Astrocyte of the hippocampus (primary cell): ENCODE results near the gene CRYL1.

Experiments used
- DNase-seq: peaks from one replicate; pipeline ENCODE4 v3.0.0; 2011; ENCODE audit warnings: low read depth, low spot score

CRYL1 gene

DNA sequence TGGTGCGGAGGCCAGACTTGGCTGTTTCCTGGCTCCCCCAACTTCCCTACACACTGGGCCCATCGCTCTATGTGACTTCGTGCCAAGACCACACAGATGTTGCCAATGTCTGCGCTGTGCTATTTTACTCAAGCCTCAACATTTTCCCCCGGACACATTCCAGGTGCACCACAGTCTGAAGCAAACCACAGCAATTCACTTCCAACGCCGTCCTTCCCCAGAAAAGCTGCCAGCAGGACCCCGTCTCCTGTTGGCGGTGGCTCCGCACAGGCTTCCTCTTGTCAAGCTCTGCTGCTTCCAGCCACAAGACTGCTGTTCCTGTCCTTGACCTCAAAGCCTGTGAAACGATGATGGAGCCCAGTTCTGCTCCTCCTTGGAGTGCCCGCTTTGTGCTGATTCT, 100.7 kb downstream of the CRYL1 start:
- peak; percentile 97 for DNase-seq

DNA sequence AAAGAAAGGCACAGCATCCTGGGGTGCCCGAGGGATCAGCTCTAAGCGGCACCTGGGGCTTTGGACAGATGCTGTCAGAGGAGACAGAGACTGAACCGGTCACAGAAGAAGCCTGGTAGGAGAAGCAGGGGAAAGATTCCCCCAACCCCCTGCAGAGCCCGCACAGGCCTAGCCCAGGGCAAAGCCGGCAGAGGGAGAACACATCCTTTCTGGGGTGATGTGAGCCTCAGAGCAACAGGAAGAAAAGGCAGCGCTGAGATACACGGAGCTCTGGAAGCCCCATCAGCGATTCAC, 101.2 kb downstream of the CRYL1 start:
- DNase-seq: no peak

DNA sequence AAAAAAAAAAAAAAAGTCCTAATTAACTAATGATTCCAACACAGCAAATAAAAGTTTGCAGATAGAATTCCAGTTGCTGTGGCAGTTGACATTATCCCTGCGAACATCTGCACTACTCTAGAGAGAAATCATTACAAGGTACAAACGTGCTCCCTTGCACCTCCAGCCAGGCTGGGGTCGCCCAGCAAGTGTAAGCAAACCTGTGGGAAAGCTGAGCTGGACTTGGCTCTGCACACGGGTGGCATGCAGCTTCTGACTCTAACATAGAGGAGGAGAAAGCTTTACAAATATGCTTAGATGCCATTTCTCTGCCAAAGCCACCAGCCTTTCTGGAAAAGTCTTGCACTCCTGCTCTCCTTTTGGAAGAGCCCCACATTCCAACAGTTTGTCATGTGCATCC, 103.3 kb downstream of the CRYL1 start:
- DNase-seq: no peak

DNA sequence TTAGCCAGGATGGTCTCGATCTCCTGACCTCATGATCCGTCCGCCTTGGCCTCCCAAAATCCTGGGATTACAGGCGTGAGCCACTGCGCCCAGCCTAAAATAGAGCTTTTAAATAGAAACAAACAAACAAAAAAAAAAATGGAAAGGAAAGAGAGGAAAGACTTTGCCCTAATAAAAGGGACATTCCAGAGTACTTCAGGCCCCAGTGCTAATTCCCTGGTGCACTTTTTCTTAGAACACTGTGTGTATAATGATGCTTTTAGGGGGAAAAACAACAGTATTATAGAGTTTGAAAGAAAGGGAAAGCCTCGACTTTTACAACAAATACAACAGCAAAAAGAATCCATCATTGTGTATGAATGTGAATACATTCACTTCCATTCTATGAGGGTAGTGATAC, 104.7 kb downstream of the CRYL1 start:
- no peak for DNase-seq

DNA sequence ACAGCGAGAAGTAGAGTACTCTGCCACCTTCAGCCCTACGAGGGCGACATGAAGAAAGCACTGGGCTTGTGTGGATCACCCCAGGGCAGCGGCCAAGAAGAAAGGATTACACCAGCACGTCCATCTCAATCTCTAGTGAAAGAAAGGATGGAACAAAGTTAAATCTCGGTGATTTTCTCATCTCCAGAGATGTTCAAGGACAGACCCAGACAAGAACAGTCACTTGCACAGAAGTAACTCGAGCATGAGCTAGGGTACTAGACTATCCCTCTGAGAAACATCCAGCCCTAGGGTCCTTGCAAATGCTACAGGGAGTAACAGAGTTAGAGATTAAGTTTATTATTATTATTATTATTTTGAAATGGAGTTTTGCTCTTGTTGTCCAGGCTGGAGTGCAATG, 106.7 kb downstream of the CRYL1 start:
- DNase-seq: no peak

DNA sequence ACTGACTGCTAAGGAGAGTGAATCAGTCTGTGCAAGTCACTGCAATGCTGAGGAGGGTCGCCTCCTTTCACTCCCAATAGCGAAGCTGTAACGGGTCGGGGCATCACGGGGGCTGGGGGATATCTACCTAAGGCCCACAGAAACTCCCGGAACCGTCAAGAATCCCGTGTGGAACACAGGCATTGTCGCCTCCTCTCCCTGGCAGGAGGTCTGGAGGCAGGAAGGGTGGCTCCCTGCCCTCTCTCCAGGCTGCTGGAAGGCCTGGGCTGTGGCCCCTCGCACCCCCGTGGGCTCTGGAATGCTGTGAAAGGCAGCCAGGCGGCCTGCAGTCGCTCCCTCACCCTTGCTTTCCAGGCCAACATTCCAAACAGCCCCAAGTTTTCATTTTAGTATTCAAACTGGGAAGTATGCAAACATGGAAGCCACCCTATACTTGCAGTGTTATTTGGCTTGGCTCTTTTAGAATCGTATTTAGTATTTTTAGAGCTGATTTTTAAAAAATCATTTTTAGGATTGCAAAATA, 109.4 kb downstream of the CRYL1 start:
- DNase-seq: peak; percentile 50

DNA sequence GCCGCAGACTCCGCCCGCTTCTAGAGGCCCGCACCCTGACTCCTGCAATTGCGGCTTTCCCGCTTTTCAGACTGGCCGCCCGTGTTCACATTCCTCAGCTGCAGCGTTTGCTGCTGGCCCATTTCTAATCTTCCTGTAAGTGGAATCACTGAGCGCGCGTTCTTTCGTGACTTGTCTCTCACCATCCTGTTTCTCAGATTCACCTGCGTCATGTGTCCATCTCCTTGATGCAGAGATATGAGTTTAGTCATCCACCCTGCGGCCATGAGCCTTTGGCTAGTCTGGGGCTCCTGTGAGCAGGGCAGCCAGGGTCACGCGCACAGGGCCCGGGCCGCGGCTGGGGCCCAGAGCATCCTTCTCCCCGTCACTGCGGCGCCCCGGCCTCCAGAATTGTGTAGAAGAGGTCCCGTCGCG, 110.0 kb downstream of the CRYL1 start:
- DNase-seq: no peak

DNA sequence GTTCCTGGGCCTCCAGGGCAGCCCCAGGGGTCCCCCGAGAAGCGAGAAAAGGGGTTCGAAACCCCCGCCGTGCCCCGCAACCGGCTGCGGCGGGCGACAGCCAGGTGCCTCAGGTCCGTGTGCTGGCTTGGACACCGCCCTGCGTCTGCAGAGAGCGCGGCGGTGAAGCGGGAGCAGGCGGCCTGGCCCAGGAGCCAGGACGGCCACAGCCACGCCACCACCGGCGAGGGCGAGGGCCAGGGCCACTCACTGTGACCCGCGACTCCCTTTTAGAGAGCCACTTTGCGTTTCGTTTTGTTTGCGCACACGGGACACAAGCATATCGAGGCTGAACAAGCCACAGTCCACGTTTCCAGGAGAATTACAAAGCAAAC, 110.4 kb downstream of the CRYL1 start:
- no peak for DNase-seq

DNA sequence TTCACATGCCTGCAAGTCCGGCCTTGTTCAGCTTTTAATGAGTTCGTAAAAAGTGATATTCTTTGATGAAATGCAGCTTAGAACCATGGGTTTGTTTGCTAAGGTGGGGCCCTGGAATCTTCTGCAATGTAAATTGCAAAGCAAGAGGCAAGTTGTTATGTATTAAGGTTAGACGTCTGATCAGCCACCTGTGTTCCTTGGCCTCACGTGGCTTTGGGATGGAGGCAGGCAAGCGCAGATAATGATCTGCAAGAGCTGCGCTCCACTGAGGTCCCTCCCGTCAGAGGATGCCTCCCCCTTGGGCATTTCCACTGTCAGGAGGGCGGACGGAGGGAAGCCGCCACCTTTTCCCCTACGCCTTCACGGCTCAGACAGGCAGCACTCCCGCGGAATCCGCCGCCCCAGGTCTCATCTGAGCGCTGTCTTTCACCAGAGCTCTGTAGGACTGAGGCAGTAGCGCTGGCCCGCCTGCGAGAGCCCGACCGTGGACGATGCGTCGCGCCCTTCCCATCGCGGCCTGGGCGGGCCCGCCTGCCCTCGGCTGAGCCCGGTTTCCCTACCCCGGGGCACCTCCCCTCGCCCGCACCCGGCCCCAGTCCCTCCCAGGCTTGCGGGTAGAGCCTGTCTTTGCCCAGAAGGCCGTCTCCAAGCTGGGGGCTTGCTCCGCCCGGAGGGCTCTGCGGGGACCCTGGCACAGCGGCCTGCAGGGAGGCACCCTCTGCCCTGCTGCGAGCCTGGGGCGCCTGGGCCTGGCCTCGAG, 110.9 kb downstream of the CRYL1 start:
- no peak for DNase-seq

DNA sequence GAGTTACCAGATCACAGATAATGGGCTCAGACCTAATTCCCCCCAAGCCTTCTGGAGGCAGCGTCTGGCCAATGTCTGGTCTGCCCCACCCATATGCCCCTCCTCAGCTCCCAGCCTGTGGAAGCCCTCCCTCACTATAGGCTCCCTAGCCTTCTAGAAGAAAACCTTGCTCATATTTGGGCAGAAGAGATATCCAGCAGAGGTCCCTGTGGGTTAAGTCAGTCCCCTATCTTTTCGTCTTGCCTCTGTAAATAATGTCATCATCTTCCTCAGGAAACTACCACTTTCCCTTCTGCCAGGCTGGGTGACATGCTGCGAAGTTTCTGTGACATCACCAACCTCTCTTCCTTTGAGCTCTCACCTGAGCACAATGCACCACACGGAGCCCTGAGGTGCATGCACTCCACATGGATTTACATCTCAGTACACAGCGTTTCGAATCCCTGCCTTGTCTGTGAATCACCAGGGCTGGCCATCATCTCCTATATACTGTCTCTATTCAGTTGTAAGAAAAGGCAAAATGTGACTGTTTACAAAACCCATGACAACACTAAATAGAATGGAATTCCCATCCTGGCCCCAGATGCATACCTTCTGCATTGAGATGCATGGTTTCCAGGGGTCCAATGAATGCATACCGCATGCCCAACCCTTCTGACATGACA, 112.8 kb downstream of the CRYL1 start:
- no peak for DNase-seq

DNA sequence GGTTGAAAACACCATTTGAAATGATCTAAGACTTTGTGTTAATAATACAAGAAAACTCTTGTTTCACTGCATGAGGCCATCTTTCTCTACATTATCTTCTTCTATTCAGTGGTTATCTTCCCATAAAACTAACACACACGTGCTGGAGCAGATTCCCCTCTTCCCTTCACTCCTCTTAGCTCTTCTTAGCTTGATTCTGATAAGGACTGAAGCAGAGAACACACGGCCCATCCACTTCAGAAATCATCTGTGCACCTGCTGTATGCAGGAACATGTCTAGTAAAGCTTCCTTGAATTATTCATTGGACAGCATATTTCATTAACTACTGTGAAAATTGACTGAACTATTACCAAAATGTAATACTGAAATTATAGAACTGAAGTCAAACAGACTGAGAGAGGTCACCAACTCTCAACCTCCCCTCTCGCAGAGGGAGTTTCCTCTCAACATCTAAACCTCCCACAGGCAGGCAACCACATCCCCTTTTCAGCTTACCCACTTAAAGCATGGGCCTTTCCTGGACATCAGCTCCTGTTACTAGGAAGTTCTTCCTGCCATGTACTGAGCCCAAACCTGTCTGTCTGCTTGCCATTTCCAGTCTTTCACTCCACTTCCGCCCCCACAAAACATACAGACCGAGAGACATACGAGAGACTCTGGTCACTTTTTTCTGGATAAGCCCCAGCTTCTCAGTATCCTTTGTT, 113.9 kb downstream of the CRYL1 start:
- DNase-seq: no peak

DNA sequence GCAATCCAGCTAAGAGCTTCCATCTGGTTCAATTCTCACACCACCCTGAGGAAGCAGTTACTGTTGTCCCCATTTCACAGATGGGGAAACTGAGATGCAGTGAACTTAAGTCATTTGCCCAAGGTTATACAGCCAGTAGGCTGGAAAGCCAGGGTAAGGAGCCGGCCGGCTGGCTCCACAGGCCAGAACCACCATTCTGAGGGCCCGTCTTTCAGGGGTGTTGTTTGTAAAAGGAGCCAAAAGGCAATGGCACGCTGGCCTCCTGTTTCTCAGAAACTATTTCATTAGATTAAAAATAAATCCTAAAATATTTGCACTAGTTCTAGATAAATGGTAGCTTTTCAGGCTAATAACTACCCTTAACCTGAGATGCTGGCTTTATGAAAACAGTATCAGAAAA, 114.9 kb downstream of the CRYL1 start:
- no peak for DNase-seq

DNA sequence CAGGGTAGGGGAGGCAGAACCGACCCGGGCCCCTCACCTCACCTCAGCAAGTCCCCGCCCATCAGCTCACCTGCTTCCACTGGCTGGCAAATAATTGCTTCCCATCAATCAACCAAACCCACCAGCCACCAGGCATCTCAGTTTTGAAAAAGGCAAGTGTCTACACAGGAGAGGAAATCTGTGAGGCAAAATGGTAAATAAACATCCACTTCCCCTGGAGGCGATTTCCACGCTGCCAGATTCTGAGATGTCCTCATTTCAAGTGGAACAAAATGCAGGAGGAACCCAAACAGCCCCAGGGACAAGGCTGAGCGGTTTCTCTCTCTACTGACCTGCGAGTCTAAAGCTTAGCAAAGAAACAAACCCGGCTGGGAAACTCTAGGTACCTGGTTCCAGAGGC, 117.5 kb downstream of the CRYL1 start:
- DNase-seq: no peak

DNA sequence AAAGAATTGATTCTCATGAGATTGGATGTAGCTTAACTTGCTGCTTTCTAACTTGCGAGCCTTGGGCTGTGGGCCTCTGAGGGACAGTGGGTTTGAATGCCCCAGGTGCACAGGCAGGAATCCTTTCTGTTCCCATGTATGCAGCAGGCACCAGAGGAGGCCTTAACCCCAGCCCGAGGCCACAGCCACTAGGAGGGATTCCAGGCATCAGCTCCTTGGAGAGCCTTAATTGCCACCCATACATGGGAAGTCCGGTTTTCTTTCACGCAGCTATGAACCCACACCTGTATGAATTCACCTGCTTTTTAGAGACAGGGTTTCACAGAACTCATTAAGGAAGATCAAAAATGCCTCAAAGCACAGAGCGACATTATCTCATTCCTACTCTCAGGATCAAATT, 117.9 kb downstream of the CRYL1 start:
- DNase-seq: no peak

DNA sequence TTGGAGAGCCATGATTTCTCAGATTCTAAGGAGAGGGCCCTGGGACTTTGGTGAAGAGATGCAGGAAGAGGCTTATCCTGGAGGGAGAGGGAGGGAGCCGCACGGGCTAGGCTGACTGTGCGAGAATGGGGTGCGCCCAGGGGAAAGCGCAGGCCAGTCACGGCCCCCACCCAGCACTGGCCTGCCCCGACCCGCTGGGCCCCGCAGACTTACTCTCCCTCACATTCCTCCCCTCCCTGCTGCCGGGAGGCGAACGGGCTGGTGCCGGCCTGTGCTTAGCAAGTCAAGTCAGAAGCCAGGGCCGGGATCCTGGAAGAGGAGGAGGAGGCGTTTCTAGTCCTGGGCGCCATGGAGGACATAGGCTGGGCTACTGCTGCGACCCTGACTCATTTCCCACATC, 120.0 kb downstream of the CRYL1 start:
- DNase-seq: no peak

DNA sequence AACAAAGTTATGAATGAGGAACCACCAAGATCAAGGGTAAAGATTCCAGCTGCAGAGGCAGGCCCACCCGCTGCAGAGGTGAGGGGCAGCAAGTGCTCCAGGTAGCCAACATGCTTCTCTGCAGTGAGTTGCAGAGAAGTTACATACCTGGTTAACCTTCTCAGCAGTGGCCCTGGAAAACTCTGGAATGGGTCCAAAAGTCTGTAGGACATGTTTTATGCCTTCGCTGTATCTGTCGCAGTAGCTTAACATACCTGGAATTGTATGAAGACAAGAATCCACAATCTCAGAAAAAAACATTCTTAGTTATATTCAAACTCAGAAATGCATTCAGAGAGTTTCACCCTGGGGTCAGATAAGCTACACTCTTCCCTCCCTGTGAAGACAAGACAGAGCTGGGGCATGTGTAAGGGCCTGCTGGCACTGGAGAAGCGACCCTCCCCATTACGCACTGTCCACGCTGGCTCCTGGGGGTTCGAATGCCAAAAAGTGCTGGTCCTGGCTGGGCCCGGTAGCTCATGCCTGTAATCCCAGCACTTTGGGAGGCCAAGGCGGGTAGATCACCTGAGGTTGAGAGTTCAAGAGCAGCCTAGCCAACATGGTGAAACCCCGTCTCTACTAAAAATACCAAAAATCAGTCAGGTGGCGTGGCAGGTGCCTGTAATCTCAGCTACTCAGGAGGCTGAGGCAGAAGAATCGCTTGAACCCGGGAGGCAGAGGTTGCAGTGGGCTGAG, 121.0 kb downstream of the CRYL1 start:
- DNase-seq: no peak

DNA sequence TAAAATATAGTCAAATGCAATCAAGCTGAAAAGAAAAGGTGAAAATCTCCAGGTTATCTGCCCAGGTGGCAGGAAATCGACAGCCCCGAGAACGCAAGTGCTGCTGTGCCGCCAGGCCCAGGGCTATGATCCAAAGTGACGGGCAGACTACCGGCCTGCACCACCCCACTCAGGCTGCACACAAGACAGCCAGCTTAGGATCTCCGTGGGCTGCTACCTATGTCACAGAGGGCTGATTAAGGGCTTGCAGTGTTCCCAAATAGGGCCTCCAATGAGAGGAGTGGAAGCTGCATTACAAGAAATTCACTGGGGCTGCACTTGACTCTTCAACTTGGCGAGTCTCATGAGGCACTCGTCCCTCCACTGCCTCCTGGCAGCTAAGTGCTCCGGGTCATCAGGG, 121.8 kb downstream of the CRYL1 start:
- no peak for DNase-seq

DNA sequence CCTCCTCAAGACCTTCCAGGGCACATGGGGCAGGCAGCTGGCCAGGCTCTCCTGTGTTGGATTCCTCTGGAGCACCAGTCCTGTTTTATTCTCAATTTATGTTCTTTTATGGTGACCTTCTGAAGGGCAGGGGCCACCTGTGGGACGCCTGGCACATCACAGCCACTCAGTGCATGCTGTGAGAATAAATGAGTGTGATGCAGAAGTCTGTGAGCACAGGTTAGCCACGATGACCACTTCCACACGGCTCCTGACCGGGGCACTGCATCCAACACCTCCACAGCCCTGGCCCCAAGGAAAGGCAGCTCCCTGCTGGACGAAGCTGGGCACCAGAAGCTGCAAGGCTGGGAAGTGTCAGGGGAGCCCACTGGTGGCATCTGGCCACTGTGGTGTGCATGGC, 122.8 kb downstream of the CRYL1 start:
- no peak for DNase-seq

DNA sequence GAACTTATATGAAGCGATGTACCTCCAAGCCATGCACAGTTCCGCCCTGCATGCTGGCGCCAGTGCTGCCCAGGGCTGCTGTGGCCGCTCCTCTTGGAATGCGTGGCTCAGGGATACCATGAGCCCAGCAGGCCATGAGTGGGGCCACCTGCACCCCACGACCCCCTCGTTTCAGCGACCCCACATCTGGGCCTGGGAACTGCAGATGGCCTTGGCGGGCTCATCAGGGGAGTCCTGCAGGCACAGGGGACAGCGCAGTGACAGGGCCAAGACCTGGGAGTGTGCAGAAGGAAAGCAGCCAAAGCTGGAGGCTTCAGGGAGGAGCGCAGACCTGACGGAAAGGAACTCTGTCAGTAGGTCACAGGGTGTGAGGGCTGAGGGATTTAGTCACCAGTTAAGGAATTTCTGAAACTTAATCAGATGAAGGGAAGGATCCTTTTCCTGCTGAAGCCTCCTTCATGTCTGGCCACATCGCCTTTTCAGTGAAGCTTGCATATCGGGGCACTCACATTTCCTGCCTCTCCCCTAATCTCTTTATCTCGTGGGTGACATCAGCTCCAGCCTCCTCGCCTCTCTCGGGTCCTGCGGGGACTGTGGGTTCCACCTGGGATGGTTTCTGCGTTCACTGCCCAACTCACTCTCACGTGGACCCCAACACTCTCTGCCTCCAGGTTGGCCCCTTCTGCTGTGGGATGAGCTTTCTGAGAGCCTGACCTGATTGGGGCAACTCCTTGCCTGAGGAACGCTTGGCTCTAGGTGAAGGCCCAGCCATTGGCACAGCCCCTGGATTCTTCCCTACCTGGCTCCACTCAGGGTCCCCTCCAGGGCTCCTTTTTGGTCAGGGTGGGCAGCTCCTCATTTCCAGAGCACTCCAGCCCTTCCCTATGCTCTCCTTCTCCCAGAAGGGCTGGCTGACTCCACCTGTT, 123.5 kb downstream of the CRYL1 start:
- DNase-seq: peak; percentile 31

DNA sequence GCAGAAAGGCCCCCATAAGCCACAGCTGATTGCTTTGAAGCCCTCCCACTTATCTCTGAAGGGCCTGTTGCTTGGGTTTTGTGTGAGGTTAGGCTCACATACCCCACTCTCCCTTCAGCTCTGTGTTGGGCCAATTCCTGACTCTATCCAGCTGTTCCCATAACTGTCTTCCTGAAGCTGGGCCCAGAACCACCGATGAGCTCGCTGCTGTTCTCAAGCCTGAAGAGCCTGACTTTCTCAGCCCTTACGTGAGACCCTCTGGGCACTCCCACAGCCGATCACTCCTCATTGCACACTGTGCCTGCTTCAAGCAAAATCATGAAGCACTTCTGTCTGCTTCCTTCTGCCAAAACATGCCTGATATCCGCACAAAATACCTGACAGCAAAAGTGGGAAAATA, 124.1 kb downstream of the CRYL1 start:
- DNase-seq: no peak

DNA sequence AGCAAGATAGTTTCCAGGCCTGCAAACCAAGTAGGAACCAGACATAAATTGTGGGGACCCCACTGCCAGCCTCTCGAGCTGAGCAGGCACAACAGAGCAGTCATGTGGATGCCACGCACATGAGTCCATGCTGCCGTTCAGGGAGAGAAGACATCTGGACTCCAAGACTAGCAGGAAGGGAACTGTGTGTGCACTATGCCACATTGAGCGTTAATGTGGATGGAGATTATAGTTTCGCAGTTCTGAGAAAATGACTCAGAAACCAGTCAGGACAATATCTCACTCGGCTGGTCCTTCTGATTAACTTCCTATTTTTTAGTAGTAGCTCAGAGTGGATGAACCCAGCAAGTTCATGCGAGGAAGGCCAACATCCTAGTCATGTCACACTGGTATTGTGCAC, 124.9 kb downstream of the CRYL1 start:
- no peak for DNase-seq
